Activated naive CD4-positive, alpha-beta T cell treated with anti-CD3 and anti-CD28 coated beads, Interleukin-2, amount 10 ng/mL, durations not matched to agents 7 days and 5 days (primary cell): ENCODE results near the gene P3R3URF.

Experiments
- CTCF ChIA-PET: fragments of 350-600 bp; sonication (Branson Sonifier 250); formaldehyde crosslinking; loops from one replicate; lab custom pipeline; 2021; ENCODE audit warnings: antibody characterized with exemption; lab: Charles Lee
- DNase-seq: peaks from one replicate; pipeline ENCODE4 v3.0.0-alpha.2; 2020
- H3K27ac Mint-ChIP-seq: one replicate; pipeline ENCODE4 v1.8.0; 2021; ENCODE audit warnings: mild to moderate bottlenecking, moderate library complexity, mixed read lengths
- H3K27me3 Mint-ChIP-seq: one replicate; pipeline ENCODE4 v1.8.0; 2021; ENCODE audit warnings: mild to moderate bottlenecking, mixed read lengths
- H3K36me3 Mint-ChIP-seq: one replicate; pipeline ENCODE4 v1.8.0; 2021; ENCODE audit warnings: mixed read lengths
- H3K4me1 Mint-ChIP-seq: one replicate; pipeline ENCODE4 v1.8.0; 2021; ENCODE audit warnings: mixed read lengths
- H3K4me3 Mint-ChIP-seq: one replicate; pipeline ENCODE4 v1.8.0; 2021; ENCODE audit warnings: mild to moderate bottlenecking, moderate library complexity, mixed read lengths
- H3K9me3 Mint-ChIP-seq: one replicate; pipeline ENCODE4 v1.8.0; 2021; ENCODE audit warnings: mixed read lengths

The P3R3URF gene

GRCh38 chr1:46130606-46131005, 45.7 kb downstream of the P3R3URF start:
- peaks cover 64% of the 10 kb centered on the region for H3K27me3 Mint-ChIP-seq
- no peak overlapping the region for H3K27ac Mint-ChIP-seq
- DNase-seq, result no peak
- no peaks in the 10 kb centered on the region for H3K9me3 Mint-ChIP-seq
- no peak overlapping the region for H3K4me3 Mint-ChIP-seq
- H3K36me3 Mint-ChIP-seq, result no peaks in the 10 kb centered on the region
- H3K4me1 Mint-ChIP-seq, result peaks cover 33% of the 10 kb centered on the region
- CTCF ChIA-PET, result interaction anchor here (0.7 to 1.0 kb wide), 2 partner anchors 95 to 868 kb away, joined by 3 read pairs; no protein-coding TSS in a partner anchor

DNA sequence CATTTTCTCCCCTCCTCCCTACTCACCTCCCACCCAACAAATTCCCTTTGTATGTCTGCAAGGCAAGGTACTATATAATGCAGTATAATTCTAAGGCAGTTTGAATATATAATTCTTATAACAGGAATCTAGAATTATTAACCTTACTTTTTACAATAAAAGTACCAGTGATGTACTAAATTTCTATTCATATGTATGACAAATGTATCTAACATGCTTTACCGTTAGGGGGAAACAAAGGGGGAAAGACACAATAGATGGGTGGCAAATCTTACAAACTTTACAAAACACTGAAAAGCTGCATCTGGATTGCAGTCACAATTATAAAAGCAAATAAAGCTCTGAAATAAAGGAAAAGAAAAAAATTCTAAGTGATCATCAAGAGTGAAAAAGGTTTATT, 46.2 kb downstream of the P3R3URF start:
- peaks cover 59% of the 10 kb centered on the region for H3K27me3 Mint-ChIP-seq
- H3K4me1 Mint-ChIP-seq, result peaks cover 33% of the 10 kb centered on the region
- DNase-seq, result no peak
- H3K4me3 Mint-ChIP-seq, result no peak overlapping the region
- no peak overlapping the region for H3K27ac Mint-ChIP-seq
- H3K36me3 Mint-ChIP-seq, result no peaks in the 10 kb centered on the region
- CTCF ChIA-PET, result interaction anchor here (1.0 kb wide), 1 partner anchor 94 kb away, joined by 3 read pairs; no protein-coding TSS in a partner anchor
- H3K9me3 Mint-ChIP-seq, result no peaks in the 10 kb centered on the region

DNA sequence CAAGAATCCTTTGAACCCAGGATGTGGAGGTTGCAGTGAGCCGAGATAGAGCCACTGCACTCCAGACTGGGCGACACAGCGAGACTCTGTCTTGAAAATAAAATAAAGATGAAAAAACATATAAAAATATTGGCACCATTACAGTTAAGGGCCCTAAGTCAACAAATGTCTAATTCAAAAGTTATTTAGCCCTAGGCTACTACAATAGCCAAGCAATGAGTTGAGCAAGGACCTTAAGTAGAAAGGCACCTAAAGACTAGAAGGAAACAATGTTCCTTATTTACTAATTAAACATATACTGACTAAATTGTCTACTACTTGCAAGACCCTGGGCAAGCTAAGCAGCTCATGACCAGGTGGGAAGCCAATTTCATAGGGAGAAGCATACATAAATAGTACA, 47.9 kb downstream of the P3R3URF start:
- DNase-seq, result no peak
- CTCF ChIA-PET, result no interaction called here
- Mint-ChIP-seq H3K27ac (no peak overlapping the region), H3K9me3 (no peaks in the 10 kb centered on the region), H3K27me3 (peaks cover 41% of the 10 kb centered on the region), H3K4me3 (no peak overlapping the region), H3K4me1 (peaks cover 25% of the 10 kb centered on the region), H3K36me3 (no peaks in the 10 kb centered on the region)
